AG04450 (cell line): ENCODE measurements around the gene SLC6A2. TPM values are rescaled to one million over a fixed set of nuclear protein-coding genes. Genes with fewer than 3 reads are reported as not detected.

Source experiments
- CTCF ChIA-PET: fragments of 300-600, 350-600 bp; formaldehyde crosslinking; extraction: SDS; loops from one replicate; lab custom pipeline; 2022; ENCODE audit warnings: antibody characterized with exemption, inconsistent platforms; lab: Charles Lee
- POLR2A ChIA-PET: fragments of 350-600 bp; formaldehyde crosslinking; extraction: SDS; loops from one replicate; lab custom pipeline; 2021; ENCODE audit warnings: antibody characterized with exemption, inconsistent platforms; lab: Yijun Ruan, JAX
- DNase-seq: peaks from one replicate; pipeline ENCODE4 v3.0.0-alpha.2; 2011; ENCODE audit warnings: low read depth, low spot score
- H3K27ac ChIP-seq: one replicate; pipeline ENCODE4 v1.5.1; 2012; ENCODE audit warnings: low read depth, low read length, control low read depth
- H3K27me3 ChIP-seq: one replicate; pipeline ENCODE4 v1.6.0; 2012; ENCODE audit warnings: low read length; ENCODE audit not compliant: control insufficient read depth, insufficient read depth
- H3K4me3 ChIP-seq: 2 replicates; pipeline ENCODE4 v1.5.1; 2011; ENCODE audit warnings: mild to moderate bottlenecking, low read depth, low read length, control low read depth
- H3K9me3 ChIP-seq: 2 replicates; pipeline ENCODE4 v1.5.1; 2012; ENCODE audit warnings: low read length; ENCODE audit not compliant: control insufficient read depth, insufficient read depth
- CTCF ChIP-seq: IDR thresholded peaks from 2 replicates; pipeline ENCODE4 v1.5.1; 2011; ENCODE audit warnings: low read depth, low read length, control low read depth, inconsistent platforms
- polyA plus RNA-seq: library from polyadenylated mRNA; depleted of rRNA; stranded (reverse); fragments of >200 nt; gene quantifications from 2 replicates; pipeline ENCODE4 v1.2.3, GENCODE V29; 2011

Gene SLC6A2
- polyA plus RNA-seq, 1 experiment, result not detected

GRCh38 chr16:55660828-55661227 lies 5.0 kb downstream of the SLC6A2 start:
- H3K9me3 ChIP-seq, result no peaks in the 10 kb centered on the region; the same call in 1 of the 2 replicates
- CTCF ChIA-PET, result interaction anchor here (1.0 kb wide), 1 partner anchor 196 kb away, joined by 3 read pairs; no protein-coding TSS in a partner anchor
- TF ChIP-seq CTCF, result no peak
- DNase-seq, result no peak
- H3K4me3 ChIP-seq, result no peak overlapping the region
- POLR2A ChIA-PET, result no interaction called here
- peaks cover 47% of the 10 kb centered on the region for H3K27me3 ChIP-seq
- no peak overlapping the region for H3K27ac ChIP-seq

- Histone ChIP-seq H3K4me3 (no peak overlapping the region), H3K27me3 (peaks cover 37% of the 10 kb centered on the region), H3K27ac (no peak overlapping the region), H3K9me3 (no peaks in the 10 kb centered on the region)
- no peak for DNase-seq
- TF ChIP-seq CTCF, result no peak
- ChIA-PET POLR2A (no interaction called here), CTCF (no interaction called here)
Measured at GRCh38 chr16:55661941-55662643, 6.3 kb downstream of the SLC6A2 start.

- DNase-seq, result no peak
- no peak for TF ChIP-seq CTCF
- POLR2A ChIA-PET, result no interaction called here
- Histone ChIP-seq H3K4me3 (no peak overlapping the region), H3K27ac (no peak overlapping the region), H3K9me3 (no peaks in the 10 kb centered on the region), H3K27me3 (peaks cover 32% of the 10 kb centered on the region)
- CTCF ChIA-PET, result no interaction called here
Measured at GRCh38 chr16:55662644-55663031, 6.8 kb downstream of the SLC6A2 start.

- POLR2A ChIA-PET, result no interaction called here
- DNase-seq, result no peak
- CTCF ChIA-PET, result no interaction called here
- no peak overlapping the region for H3K27ac ChIP-seq
- H3K9me3 ChIP-seq, result no peaks in the 10 kb centered on the region
- no peak for TF ChIP-seq CTCF
- H3K4me3 ChIP-seq, result no peak overlapping the region
- H3K27me3 ChIP-seq, result peaks cover 27% of the 10 kb centered on the region
Measured at GRCh38 chr16:55663225-55663624, 7.4 kb downstream of the SLC6A2 start.
